Endothelial cell of umbilical vein (primary cell): Measurements from ENCODE around the gene HPSE2. TPM values are rescaled to one million over a fixed set of nuclear protein-coding genes. Genes with fewer than 3 reads are reported as not detected.

ENCODE experiments used
- BruUV-seq: library from RNA; stranded (reverse); fragments of 400-500 nt; replicated peaks from 2 replicates; lab custom pipeline; 2021; lab: Mats Ljungman, UMichigan
- CTCF ChIA-PET: fragments of 300-600, 350-600 bp; sonication (Branson Sonifier 250); formaldehyde crosslinking; loops from one replicate; lab custom pipeline; 2021; ENCODE audit warnings: antibody characterized with exemption, inconsistent platforms; lab: Charles Lee
- POLR2A ChIA-PET: fragments of 300-600, 350-600 bp; sonication (Branson Sonifier 250); formaldehyde crosslinking; loops from one replicate; lab custom pipeline; 2021; ENCODE audit warnings: antibody characterized with exemption, inconsistent platforms; lab: Charles Lee
- DNase-seq: peaks from one replicate; pipeline ENCODE4 v3.0.0-alpha.2; 2011; ENCODE audit warnings: low read depth, low spot score
- FAIRE-seq: peaks from 2 replicates; lab custom pipeline; 2011; peaks lifted over from hg19 to GRCh38; lab: Jason Lieb, UNC
- H2AFZ ChIP-seq: 2 replicates; pipeline ENCODE4 v1.6.0; 2012; ENCODE audit warnings: low read depth, low read length, control low read depth, inconsistent platforms
- H3K27ac ChIP-seq: 2 replicates; pipeline ENCODE4 v1.5.1; 2011; ENCODE audit warnings: low read depth, mild to moderate bottlenecking, control low read depth, low read length, moderate library complexity; ENCODE audit not compliant: insufficient read depth
- H3K27me3 ChIP-seq, 2 experiments: 2 replicates each; pipeline versions ENCODE4 v1.6.0 to v1.6.1; 2011; ENCODE audit warnings: low read length in 2 of 2, mixed read lengths in 1 of 2; ENCODE audit not compliant: control insufficient read depth in 2 of 2, insufficient read depth in 2 of 2
- H3K36me3 ChIP-seq, 2 experiments: 2 replicates in 1 of 2; 3 replicates in 1 of 2; pipeline ENCODE4 v1.5.1; 2011; ENCODE audit warnings: low read length in 2 of 2, mild to moderate bottlenecking in 1 of 2, moderate library complexity in 1 of 2; ENCODE audit not compliant: control insufficient read depth in 2 of 2, insufficient read depth in 2 of 2; ENCODE audit errors: extremely low read depth in 1 of 2
- H3K4me1 ChIP-seq: 3 replicates; pipeline ENCODE4 v1.5.1; 2011; ENCODE audit warnings: mild to moderate bottlenecking, low read length; ENCODE audit not compliant: control insufficient read depth, insufficient read depth; ENCODE audit errors: extremely low read depth
- H3K4me2 ChIP-seq: 2 replicates; pipeline ENCODE4 v1.6.1; 2011; ENCODE audit warnings: low read length, control low read depth, mixed read lengths; ENCODE audit not compliant: insufficient read depth
- H3K4me3 ChIP-seq, 3 experiments: fragments of 200-600 bp in 1 of 3; sonication (generic), shearing (Covaris generic) in 1 of 3; replicated peaks in 1 of 3; 2 replicates each; pipeline ENCODE4 v1.5.1; 2011 to 2016; ENCODE audit warnings: control low read depth in 3 of 3, low read length in 3 of 3, mild to moderate bottlenecking in 2 of 3, inconsistent platforms in 1 of 3, low read depth in 1 of 3, moderate library complexity in 1 of 3; ENCODE audit not compliant: insufficient read depth in 1 of 3
- H3K79me2 ChIP-seq: 2 replicates; pipeline ENCODE4 v1.6.0; 2012; ENCODE audit warnings: low read length, inconsistent platforms; ENCODE audit not compliant: control insufficient read depth, insufficient read depth
- H3K9ac ChIP-seq: replicated peaks from 2 replicates; pipeline ENCODE3; 2011; ENCODE audit warnings: low read length, control low read depth; ENCODE audit not compliant: insufficient read depth; ENCODE audit errors: extremely low read depth
- H3K9me1 ChIP-seq: replicated peaks from 3 replicates; pipeline ENCODE4 v1.6.0; 2011; ENCODE audit warnings: mild to moderate bottlenecking, low read length; ENCODE audit not compliant: control insufficient read depth, insufficient read depth; ENCODE audit errors: extremely low read depth
- H3K9me3 ChIP-seq: replicated peaks from 2 replicates; pipeline ENCODE4 v1.5.1; 2012; ENCODE audit warnings: low read length, inconsistent platforms; ENCODE audit not compliant: control insufficient read depth, insufficient read depth
- H4K20me1 ChIP-seq: replicated peaks from 2 replicates; pipeline ENCODE3; 2011; ENCODE audit warnings: mild to moderate bottlenecking, low read length; ENCODE audit not compliant: control insufficient read depth, insufficient read depth; ENCODE audit errors: extremely low read depth
- CTCF ChIP-seq, 2 donors: IDR thresholded peaks; 1 replicate in 1 of 2; 2 replicates in 1 of 2; pipeline ENCODE4 v1.5.1; 2011; ENCODE audit warnings: low read length in 2 of 2, mild to moderate bottlenecking in 2 of 2, moderate library complexity in 2 of 2, control low read depth in 1 of 2, inconsistent platforms in 1 of 2, low read depth in 1 of 2; ENCODE audit not compliant: insufficient read depth in 1 of 2; ENCODE audit errors: extremely low read depth in 1 of 2
- EZH2 ChIP-seq: IDR thresholded peaks from 2 replicates; pipeline ENCODE4 v1.6.1; 2012; ENCODE audit warnings: borderline replicate concordance, low read depth, mild to moderate bottlenecking, moderate library complexity, low read length, inconsistent platforms; ENCODE audit not compliant: severe bottlenecking
- FOS ChIP-seq: IDR thresholded peaks from 2 replicates; pipeline ENCODE4 v1.6.1; 2011; ENCODE audit warnings: mild to moderate bottlenecking, low read length, moderate library complexity, borderline replicate concordance; ENCODE audit not compliant: insufficient read depth
- GATA2 ChIP-seq: IDR thresholded peaks from 2 replicates; pipeline ENCODE4 v1.7.0; 2011; ENCODE audit warnings: low read depth, mild to moderate bottlenecking, moderate library complexity, mixed read lengths, low read length; ENCODE audit not compliant: insufficient read length, insufficient read depth
- JUN ChIP-seq: IDR thresholded peaks from 2 replicates; pipeline ENCODE4 v1.6.1; 2011; ENCODE audit warnings: borderline replicate concordance, low read depth; ENCODE audit not compliant: insufficient read length, insufficient read depth
- MYC ChIP-seq: IDR thresholded peaks from one replicate; pipeline ENCODE4 v1.6.1; 2011; ENCODE audit warnings: mild to moderate bottlenecking, low read depth, low read length
- POLR2A ChIP-seq: IDR thresholded peaks from 2 replicates; pipeline ENCODE4 v1.6.1; 2012; ENCODE audit warnings: low read depth, mild to moderate bottlenecking, control low read depth, low read length
- POLR2AphosphoS5 ChIP-seq: IDR thresholded peaks from 2 replicates; pipeline ENCODE4 v1.6.1; 2012; ENCODE audit warnings: low read depth, mild to moderate bottlenecking, control low read depth, low read length, moderate library complexity; ENCODE audit not compliant: insufficient read depth
- dilution Hi-C: fragments of 300-500 bp; cut with MboI; formaldehyde crosslinking; loops from one replicate; pipeline ENCODE4 v1.15.0; 2019; ENCODE audit warnings: low sequenced_read_pairs; ENCODE audit not compliant: extremely low pct_ligation_motif_present
- intact Hi-C: fragments of 100-400 bp; cut with micrococcal nuclease; formaldehyde crosslinking; loops from one replicate; pipeline ENCODE4 v1.10.0; 2022
- polyA plus RNA-seq, 4 experiments: library from polyadenylated mRNA; depleted of rRNA in 3 of 4; stranded (reverse) in 3 of 4; unstranded in 1 of 4; fragments of >200 nt; gene quantifications; 2 replicates each; pipeline versions ENCODE4 v1.2.1 to v1.2.3, GENCODE V29; 2011 to 2012; ENCODE audit warnings: missing spikeins in 1 of 4
- total RNA-seq: library from RNA; stranded (reverse); gene quantifications from 2 replicates; pipeline ENCODE4 v1.2.3, GENCODE V29; 2021
- TF ChIP-seq, protein P1 (sequence below): IDR thresholded peaks from 2 replicates; pipeline ENCODE4 v1.6.1; 2011; ENCODE audit not compliant: insufficient read depth, insufficient read length

The HPSE2 gene
- total and polyA plus RNA-seq, 2 donors (not counting 3 experiments of a cell fraction or from before 2014, with no cell fraction given), result not detected

GRCh38 chr10:98943681-98944080 is 292.0 kb downstream of the HPSE2 start:
- BruUV-seq, result no TSS peak
- H3K9ac ChIP-seq, result no peak overlapping the region
- no peak for FAIRE-seq

More at GRCh38 chr10:98943681-98944080, 292.0 kb downstream of the HPSE2 start:
- no peak overlapping the region for H3K4me3 ChIP-seq
- no peaks in the 10 kb centered on the region for H3K36me3 ChIP-seq
- TF ChIP-seq, protein P1, sequence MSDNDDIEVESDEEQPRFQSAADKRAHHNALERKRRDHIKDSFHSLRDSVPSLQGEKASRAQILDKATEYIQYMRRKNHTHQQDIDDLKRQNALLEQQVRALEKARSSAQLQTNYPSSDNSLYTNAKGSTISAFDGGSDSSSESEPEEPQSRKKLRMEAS, result no peak
- no peak for TF ChIP-seq EZH2
- TF ChIP-seq MYC, result no peak
- TF ChIP-seq JUN, result no peak
- TF ChIP-seq POLR2A, result no peak
- TF ChIP-seq GATA2, result no peak
- TF ChIP-seq FOS, result no peak
- TF ChIP-seq CTCF (IDR thresholded peaks at IDR 0.05; ENCODE audit: extremely low read depth in 1 of 2, insufficient read depth in 1 of 2, low read depth in 1 of 2, low read length in 2 of 2), result no peak
- TF ChIP-seq POLR2AphosphoS5, result no peak
- ChIA-PET POLR2A (no interaction called here), CTCF (no interaction called here)
- no peaks in the 10 kb centered on the region for H3K9me3 ChIP-seq
- H3K27ac ChIP-seq, result no peak overlapping the region
- H4K20me1 ChIP-seq, result no peaks in the 10 kb centered on the region
- no peak for DNase-seq
- no peak overlapping the region for H2AFZ ChIP-seq
- no peaks in the 10 kb centered on the region for H3K27me3 ChIP-seq
- H3K4me1 ChIP-seq, result no peaks in the 10 kb centered on the region
- dilution Hi-C loops (no loop called here), intact Hi-C loops (no loop called here)
- no peak overlapping the region for H3K4me2 ChIP-seq
- no peaks in the 10 kb centered on the region for H3K9me1 ChIP-seq
- no peaks in the 10 kb centered on the region for H3K79me2 ChIP-seq
